ENCODE data around the gene NETO1.

NETO1 gene

DNA sequence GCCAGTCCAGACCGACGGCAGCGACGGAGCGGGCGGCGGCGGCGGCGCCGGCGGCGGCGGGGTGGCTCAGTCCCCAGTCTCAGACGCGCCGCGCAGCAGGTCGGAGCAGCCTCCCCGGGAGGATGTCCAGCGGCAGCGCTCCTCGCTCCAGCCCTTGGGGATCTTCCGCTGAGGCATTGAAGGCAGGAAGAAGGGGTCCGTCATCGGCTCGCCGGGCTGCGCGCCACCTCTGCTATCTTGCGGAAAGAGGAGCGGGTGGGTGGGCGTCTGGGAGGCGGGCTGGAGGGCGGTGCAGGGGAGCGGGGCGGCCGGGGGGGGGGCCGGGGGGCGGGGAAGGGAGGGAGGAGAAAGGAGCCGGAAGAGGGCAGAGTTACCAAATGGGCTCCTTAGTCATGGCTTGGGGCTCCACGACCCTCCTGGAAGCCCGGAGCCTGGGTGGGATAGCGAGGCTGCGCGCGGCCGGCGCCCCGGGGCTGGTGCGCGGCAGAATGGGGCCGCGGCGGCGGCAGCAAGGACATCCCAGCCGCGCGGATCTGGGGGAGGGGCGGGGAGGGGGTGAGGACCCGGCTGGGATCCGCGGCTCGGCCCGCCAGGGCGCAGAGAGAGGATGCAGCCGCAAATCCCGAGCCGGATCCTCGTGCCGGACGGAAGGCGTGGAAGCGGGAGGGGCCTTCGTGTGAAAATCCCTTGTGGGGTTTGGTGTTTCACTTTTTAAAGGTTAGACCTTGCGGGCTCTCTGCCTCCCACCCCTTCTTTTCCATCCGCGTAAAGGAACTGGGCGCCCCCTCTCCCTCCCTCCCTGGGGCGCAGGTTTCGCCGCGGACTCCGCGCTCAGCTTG is at the start of gene NETO1:
NETO1 (minus strand) TSS at position 242 of the 839 bp plus-strand sequence. CDS start 696 bp downstream, outside the sequence.
- no peak for DNase-seq

DNA sequence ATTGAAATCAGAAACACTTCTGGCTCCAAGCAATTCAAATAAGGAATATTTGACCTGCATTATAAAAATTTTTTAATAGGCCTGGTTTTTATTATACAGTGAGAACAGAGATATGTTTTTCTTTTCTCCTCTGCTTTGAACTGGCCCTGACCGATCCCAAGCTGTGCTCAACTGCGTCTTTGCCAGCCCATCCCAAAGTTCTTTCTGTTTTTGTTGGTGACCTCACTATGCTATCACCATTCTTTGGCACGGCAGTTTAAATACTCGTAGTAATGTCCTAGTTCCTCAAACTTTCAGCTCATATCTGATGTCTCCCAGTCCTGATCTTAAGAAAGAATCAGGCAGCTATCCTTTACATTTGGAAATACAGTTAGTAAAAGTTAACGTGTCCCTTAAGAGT is 42.3 kb upstream of the NETO1 start:
- DNase-seq = no peak

DNA sequence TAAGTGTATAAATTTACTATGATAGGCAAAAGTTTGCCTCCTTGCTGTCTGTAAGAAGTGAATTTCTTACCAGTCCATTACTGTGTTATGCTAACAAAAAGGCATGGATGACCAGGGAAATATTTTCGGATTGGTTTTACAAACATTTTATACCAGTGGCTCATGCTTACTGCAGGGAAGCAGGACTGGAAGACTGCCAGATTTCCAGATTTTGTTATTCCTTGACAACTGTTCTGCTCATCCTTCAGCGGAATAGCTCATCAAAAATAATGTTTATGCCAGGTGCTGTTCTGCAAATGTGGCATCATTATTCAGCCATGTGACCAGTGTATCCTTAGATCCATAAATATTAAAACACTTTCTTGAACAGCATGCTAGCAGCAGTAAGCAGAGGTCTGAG is 40.4 kb upstream of the NETO1 start:
- no peak for DNase-seq

GRCh38 chr18:72903033-72903432 is 35.2 kb upstream of the NETO1 start:
- no peak for DNase-seq

- DNase-seq = no peak
Measured at GRCh38 chr18:72899338-72899737, 31.6 kb upstream of the NETO1 start.

GRCh38 chr18:72898870-72899269 is 31.1 kb upstream of the NETO1 start:
- DNase-seq = no peak

GRCh38 chr18:72895548-72895947 is 27.8 kb upstream of the NETO1 start:
- DNase-seq = no peak

DNA sequence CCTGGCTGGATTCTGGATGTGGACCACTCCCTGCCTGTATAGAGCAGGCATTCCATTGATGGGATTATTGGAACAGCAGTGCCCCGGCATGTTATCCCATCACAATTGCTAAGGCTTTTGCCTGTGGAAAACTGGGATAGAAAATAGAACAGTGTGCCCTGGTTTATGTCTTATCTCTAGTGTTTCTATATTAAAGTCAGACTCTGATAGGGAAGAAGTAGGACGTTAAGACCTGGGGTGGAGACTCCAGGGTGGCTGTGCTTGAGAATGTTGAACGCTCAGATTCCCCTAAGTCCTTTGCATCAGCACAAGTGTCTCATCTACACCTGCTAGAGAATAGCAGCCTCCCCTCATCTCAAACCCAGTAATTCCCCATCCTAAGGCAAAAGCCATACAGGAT is 10.8 kb upstream of the NETO1 start:
- no peak for DNase-seq

DNA sequence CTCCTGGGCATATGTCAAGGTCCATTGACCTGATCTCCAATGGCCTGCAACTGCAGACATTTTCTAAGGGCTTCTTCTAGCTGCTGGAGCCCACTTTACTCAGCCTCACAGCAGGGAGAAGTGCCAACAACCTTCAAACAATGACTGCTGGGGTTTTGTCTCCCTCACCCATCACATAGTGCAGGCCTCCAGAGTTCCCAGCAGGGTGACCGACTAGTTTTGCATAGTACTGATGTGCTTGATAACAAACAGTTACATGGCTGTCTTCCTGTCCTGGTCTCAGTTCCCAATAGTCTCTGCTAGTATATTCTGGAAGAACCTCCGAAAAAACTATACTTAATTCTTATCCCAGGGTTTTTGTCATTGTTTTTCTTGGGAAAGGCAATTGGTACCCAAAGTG is 10.4 kb upstream of the NETO1 start:
- DNase-seq = no peak

DNA sequence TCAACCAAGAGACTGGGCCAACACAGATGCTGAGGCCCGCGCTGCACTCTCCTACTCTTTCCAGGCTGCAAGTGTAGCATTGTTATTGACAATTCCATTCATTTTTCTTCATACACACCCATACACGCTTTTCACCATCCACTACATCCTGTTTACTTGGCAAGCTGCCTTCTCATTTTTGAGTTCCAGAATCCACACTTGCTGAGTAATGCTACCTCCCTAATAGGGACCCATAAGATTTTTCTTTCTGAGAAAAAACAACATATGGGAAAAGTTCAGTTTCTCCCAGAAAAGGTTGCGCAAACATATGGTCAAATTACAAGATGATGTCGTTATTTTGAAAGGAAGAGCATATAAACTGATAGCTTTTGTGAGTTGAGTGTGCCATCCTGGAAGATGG is 3.3 kb upstream of the NETO1 start:
- DNase-seq = no peak

GRCh38 chr18:72869226-72870185 is 1.7 kb upstream of the NETO1 start:
- DNase-seq = no peak

DNA sequence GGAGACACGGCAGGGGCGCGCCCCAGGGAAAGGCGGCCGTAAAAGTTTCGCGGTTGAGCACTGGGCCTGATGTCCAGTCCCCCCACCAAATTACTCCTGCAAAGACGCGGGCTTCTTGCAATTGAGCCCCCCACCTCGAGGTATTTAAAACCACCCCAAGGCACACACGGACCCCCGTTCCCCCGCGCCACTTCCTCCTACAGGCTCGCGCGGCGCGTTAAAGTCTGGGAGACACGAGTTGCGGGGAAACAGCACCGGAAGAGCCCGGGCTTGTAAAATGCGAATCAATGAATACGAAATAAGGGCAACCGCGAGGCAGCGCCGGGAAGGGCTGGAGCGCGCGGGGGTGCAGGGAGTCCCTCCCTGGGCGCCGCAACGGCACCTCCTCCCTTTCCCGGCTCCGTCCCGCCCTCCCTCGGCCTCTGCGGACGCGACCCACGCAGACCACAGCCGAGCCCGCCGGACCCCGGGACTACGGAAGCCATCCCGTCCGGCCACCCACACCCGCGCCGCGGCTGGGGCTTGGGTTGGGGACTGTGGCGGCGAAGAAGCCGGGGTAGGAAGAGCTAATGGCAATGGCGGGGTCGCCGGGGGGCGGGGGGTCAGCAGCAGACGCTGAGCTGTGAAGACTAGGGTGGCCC is 918 bp upstream of the NETO1 start:
- DNase-seq = no peak

DNA sequence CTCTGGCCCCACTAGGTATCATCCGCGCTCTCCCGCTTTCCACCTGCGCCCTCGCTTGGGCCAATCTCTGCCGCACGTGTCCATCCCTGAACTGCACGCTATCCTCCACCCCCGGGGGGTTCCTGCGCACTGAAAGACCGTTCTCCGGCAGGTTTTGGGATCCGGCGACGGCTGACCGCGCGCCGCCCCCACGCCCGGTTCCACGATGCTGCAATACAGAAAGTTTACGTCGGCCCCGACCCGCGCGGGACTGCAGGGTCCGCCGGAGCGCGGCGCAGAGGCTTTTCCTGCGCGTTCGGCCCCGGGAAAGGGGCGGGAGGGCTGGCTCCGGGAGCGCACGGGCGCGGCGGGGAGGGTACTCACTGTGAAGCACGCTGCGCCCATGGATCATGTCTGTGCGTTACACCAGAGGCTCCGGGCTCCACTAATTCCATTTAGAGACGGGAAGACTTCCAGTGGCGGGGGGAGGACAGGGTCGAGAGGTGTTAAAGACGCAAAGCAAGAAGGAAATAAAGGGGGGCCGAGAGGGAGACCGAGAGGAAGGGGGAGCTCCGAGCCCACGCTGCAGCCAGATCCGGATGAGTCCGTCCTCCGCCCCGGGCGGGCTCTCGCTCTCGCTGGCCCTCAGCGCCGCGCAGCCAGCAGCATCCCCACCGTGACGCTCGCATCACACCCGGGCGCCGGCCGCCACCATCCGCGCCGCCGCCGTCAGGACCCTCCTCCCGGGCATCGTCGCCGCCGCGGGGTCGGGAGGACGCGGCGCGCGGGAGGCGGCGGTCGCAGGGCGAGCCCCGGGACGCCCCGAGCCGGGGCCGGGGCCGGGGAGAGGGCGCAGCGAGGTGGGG is 664 bp downstream of the NETO1 start:
- no peak for DNase-seq

GRCh38 chr18:72866442-72866900 is 1.3 kb downstream of the NETO1 start:
- DNase-seq = no peak

DNA sequence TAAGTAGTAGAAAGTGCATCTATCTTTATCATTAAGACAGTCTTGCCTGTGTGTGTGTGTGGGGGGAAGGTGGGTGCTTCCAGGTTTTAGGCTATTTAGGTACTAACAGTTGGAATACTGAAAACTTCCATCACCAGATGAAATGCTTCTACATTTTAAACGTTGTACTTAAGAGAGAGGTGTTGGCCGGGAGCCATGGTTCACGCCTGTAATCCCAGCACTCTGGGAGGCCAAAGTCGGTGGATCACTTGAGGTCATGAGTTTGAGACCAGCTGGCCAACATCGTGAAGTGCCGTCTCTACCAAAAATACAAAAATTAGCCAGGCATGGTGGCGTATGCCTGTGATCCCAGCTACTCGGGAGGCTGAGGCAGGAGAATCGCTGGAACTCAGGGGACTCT is 4.0 kb downstream of the NETO1 start:
- no peak for DNase-seq

- DNase-seq = no peak
Measured at GRCh38 chr18:72859088-72859487, 8.7 kb downstream of the NETO1 start.

DNA sequence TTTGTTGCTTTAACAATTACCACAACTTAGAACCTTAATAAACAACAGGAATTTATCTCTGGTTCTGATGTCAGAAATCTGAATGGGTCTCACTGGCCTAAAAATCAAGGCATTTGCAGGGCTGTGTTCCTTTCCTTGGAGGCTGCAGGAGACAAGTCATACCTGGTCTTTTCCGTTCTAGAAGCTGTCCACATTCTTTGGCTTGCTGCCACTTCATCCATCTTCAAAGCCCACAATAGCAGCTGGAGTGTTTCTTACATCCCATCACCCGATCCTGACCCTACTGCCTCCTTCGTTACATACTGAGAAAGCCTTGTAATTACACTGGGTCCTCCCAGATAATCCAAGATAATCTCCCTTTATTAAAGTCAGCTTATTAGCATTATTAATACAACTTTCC is 18.1 kb downstream of the NETO1 start:
- DNase-seq = no peak

- DNase-seq = no peak
Measured at GRCh38 chr18:72848503-72849237, 19.1 kb downstream of the NETO1 start.

DNA sequence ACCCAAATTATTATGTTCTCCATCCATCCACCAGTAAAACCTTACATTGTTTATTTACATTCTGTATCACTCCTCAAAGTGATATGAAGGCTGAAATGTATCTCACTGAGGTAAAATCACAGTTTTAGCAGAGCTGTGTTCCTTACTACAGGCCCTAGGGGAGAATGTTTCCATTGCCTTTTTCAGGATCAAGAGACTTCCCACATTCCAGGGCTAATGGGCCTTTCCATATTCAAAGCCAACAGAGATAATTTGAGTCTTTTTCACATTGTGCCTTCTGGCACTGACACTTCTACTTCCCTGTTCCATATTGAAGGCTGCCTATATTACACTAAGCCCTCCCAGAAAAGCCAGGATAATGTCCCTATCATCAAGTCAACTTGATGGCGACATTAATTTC is 20.0 kb downstream of the NETO1 start:
- no peak for DNase-seq

GRCh38 chr18:72846736-72847533 is 20.9 kb downstream of the NETO1 start:
- DNase-seq = no peak

- DNase-seq = no peak
Measured at GRCh38 chr18:72843743-72844142, 24.0 kb downstream of the NETO1 start.

Measured in CD4-positive, alpha-beta T cell treated with Interleukin-17A for 1 hour (primary cell).